ENCODE data around the gene SLC4A7. TPM values are rescaled to one million over a fixed set of nuclear protein-coding genes. Genes with fewer than 3 reads are reported as not detected.

Gene SLC4A7
- total and polyA plus RNA-seq, 2 donors (not counting 3 experiments of a cell fraction or from before 2014, with no cell fraction given), result 7.8 to 50.9 TPM

GRCh38 chr3:27451842-27452241 is 32.3 kb downstream of the SLC4A7 start:
- H3K79me2 ChIP-seq (ENCODE audit: control insufficient read depth, insufficient read depth, low read length), result peaks cover 72% of the 10 kb centered on the region
- no peaks in the 10 kb centered on the region for H3K9me3 ChIP-seq (replicated peaks; ENCODE audit: control insufficient read depth, insufficient read depth, low read length)
- no peak for FAIRE-seq
- POLR2A ChIA-PET, result no interaction called here
- no peaks in the 10 kb centered on the region for H3K4me1 ChIP-seq (ENCODE audit: control insufficient read depth, extremely low read depth, insufficient read depth, low read length)
- no peak overlapping the region for H3K27ac ChIP-seq (ENCODE audit: insufficient read depth, low read depth, low read length)
- dilution Hi-C loops (cut with MboI; ENCODE audit: extremely low pct_ligation_motif_present, low sequenced_read_pairs), result no loop called here
- no peaks in the 10 kb centered on the region for H4K20me1 ChIP-seq (replicated peaks; ENCODE audit: control insufficient read depth, extremely low read depth, insufficient read depth, low read length)
- no peak for DNase-seq (ENCODE audit: low read depth, low spot score)
- intact Hi-C loops (cut with micrococcal nuclease), result loop anchor here (10.0 kb wide), 1 partner anchor 893 kb away; the partner anchor contains the start of genes AZI2 and ZCWPW2
- no peak overlapping the region for H3K4me2 ChIP-seq (ENCODE audit: insufficient read depth, low read length)
- no peak overlapping the region for H3K4me3 ChIP-seq (replicated peaks in 1 of 3; ENCODE audit: insufficient read depth in 1 of 3, low read depth in 1 of 3, low read length in 3 of 3)
- CTCF ChIA-PET, result interaction anchor here (1.2 to 1.5 kb wide), 4 partner anchors 13 to 230 kb away, joined by 3 to 7 read pairs (median 4); no protein-coding TSS in a partner anchor
- H3K36me3 ChIP-seq (ENCODE audit: control insufficient read depth in 2 of 2, extremely low read depth in 1 of 2, insufficient read depth in 2 of 2, low read length in 2 of 2), result peaks cover 2 to 3% of the 10 kb centered on the region in 2 experiments
- H3K9me1 ChIP-seq (replicated peaks; ENCODE audit: control insufficient read depth, extremely low read depth, insufficient read depth, low read length), result no peaks in the 10 kb centered on the region
- H3K9ac ChIP-seq (replicated peaks; ENCODE audit: extremely low read depth, insufficient read depth, low read length), result no peak overlapping the region
- no TSS peak for BruUV-seq (replicated peaks)
- H2AFZ ChIP-seq (ENCODE audit: low read depth, low read length), result no peak overlapping the region
- H3K27me3 ChIP-seq (ENCODE audit: control insufficient read depth in 2 of 2, insufficient read depth in 2 of 2, low read length in 2 of 2), result no peaks in the 10 kb centered on the region
- TF ChIP-seq MYC (IDR thresholded peaks at IDR 0.05; ENCODE audit: low read depth, low read length) (no peak), POLR2AphosphoS5 (IDR thresholded peaks at IDR 0.05; ENCODE audit: insufficient read depth, low read depth, low read length) (no peak), GATA2 (IDR thresholded peaks at IDR 0.05; ENCODE audit: insufficient read depth, insufficient read length, low read depth, low read length) (no peak), MAX (IDR thresholded peaks at IDR 0.05; ENCODE audit: insufficient read depth, insufficient read length) (no peak), EZH2 (IDR thresholded peaks at IDR 0.05; ENCODE audit: borderline replicate concordance, low read depth, low read length, severe bottlenecking) (no peak), FOS (IDR thresholded peaks at IDR 0.05; ENCODE audit: borderline replicate concordance, insufficient read depth, low read length) (no peak), JUN (IDR thresholded peaks at IDR 0.05; ENCODE audit: borderline replicate concordance, insufficient read depth, insufficient read length, low read depth) (no peak), POLR2A (IDR thresholded peaks at IDR 0.05; ENCODE audit: low read depth, low read length) (no peak), CTCF (IDR thresholded peaks at IDR 0.05; ENCODE audit: extremely low read depth in 1 of 2, insufficient read depth in 1 of 2, low read depth in 1 of 2, low read length in 2 of 2) (no peak)

Measured in endothelial cell of umbilical vein (primary cell).